Right kidney (tissue), 1 donor: Measurements from ENCODE around the gene PSMD11.
"Not testable (repeated sequence)": the region's sequence is repeated elsewhere in the genome, so short reads cannot be mapped to it uniquely, and the experiment has no call there.

Experiments
- DNase-seq: peaks from one replicate; pipeline ENCODE4 v3.0.0-alpha.2; 2016

PSMD11 gene

GRCh38 chr17:32512328-32512727 lies 68.0 kb downstream of the PSMD11 start:
- no peak for DNase-seq

- DNase-seq = no peak
Measured at GRCh38 chr17:32513579-32513978, 69.3 kb downstream of the PSMD11 start.

- DNase-seq = no peak
Measured at GRCh38 chr17:32514606-32515005, 70.3 kb downstream of the PSMD11 start.

GRCh38 chr17:32515677-32516383 lies 71.5 kb downstream of the PSMD11 start:
- no peak for DNase-seq

GRCh38 chr17:32516450-32516849 lies 72.1 kb downstream of the PSMD11 start:
- DNase-seq = no peak

- no peak for DNase-seq
Measured at GRCh38 chr17:32516940-32517701, 72.8 kb downstream of the PSMD11 start.

GRCh38 chr17:32517982-32518381 lies 73.7 kb downstream of the PSMD11 start:
- no peak for DNase-seq

GRCh38 chr17:32518646-32519227 lies 74.4 kb downstream of the PSMD11 start:
- DNase-seq = peak; percentile 74

- peak; percentile 70 for DNase-seq
Measured at GRCh38 chr17:32519228-32520103, 75.2 kb downstream of the PSMD11 start.

GRCh38 chr17:32520104-32520701 lies 75.9 kb downstream of the PSMD11 start:
- peak; percentile 66 for DNase-seq

GRCh38 chr17:32520737-32521404 lies 76.6 kb downstream of the PSMD11 start:
- no peak for DNase-seq

- no peak for DNase-seq
Measured at GRCh38 chr17:32523017-32523680, 78.8 kb downstream of the PSMD11 start.

- no peak for DNase-seq
Measured at GRCh38 chr17:32523827-32524552, 79.7 kb downstream of the PSMD11 start.

GRCh38 chr17:32524553-32524880 lies 80.2 kb downstream of the PSMD11 start:
- DNase-seq = not testable (repeated sequence)

- no peak for DNase-seq
Measured at GRCh38 chr17:32525122-32525521, 80.8 kb downstream of the PSMD11 start.

GRCh38 chr17:32527146-32527545 lies 82.8 kb downstream of the PSMD11 start:
- no peak for DNase-seq

- no peak for DNase-seq
Measured at GRCh38 chr17:32528825-32529224, 84.5 kb downstream of the PSMD11 start.

- DNase-seq = no peak
Measured at GRCh38 chr17:32529604-32530003, 85.3 kb downstream of the PSMD11 start.
